Sigmoid colon (tissue), 7 donors: ENCODE data around the gene NR2C1. TPM values are rescaled to one million over a fixed set of nuclear protein-coding genes. Genes with fewer than 3 reads are reported as not detected.
A peak's percentile ranks its signal among the peaks of the same experiment; 100 is the strongest.
"Not testable (repeated sequence)": the region's sequence is repeated elsewhere in the genome, so short reads cannot be mapped to it uniquely, and the experiment has no call there.

Source experiments
- DNase-seq: peaks from one replicate; pipeline ENCODE4 v3.0.0-alpha.2; 2019
- H3K27ac ChIP-seq, 4 donors: fragments of 200-600 bp; sonication (generic); one replicate each; pipeline ENCODE4 v1.5.1; 2016 to 2019; ENCODE audit warnings: mild to moderate bottlenecking in 1 of 4
- H3K27me3 ChIP-seq, 3 donors: fragments of 200-600 bp; sonication (generic); one replicate each; pipeline ENCODE4 v1.5.1; 2019; ENCODE audit warnings: mild to moderate bottlenecking in 1 of 3
- H3K36me3 ChIP-seq, 4 donors: fragments of 200-600 bp; sonication (generic); one replicate each; pipeline ENCODE4 v1.5.1; 2016 to 2019
- H3K4me1 ChIP-seq, 4 donors: fragments of 200-600 bp; sonication (generic); one replicate each; pipeline ENCODE4 v1.5.1; 2017 to 2019
- H3K4me3 ChIP-seq, 4 donors: fragments of 200-600 bp; sonication (generic); one replicate each; pipeline ENCODE4 v1.5.1; 2017 to 2019; ENCODE audit warnings: mild to moderate bottlenecking in 2 of 4, moderate library complexity in 1 of 4
- H3K9me3 ChIP-seq, 4 donors: fragments of 200-600 bp in 3 of 4; sonication (generic) in 3 of 4; one replicate each; pipeline versions ENCODE4 v1.5.1 to v1.6.1; 2013 to 2019
- CTCF ChIP-seq, 4 experiments: fragments of 450-650 bp in 3 of 4; fragments of 200-600 bp in 1 of 4; IDR thresholded peaks; one replicate each; pipeline ENCODE4 v1.5.1; 2016 to 2019; ENCODE audit warnings: antibody characterized with exemption in 4 of 4, mild to moderate bottlenecking in 3 of 4, moderate library complexity in 2 of 4
- EP300 ChIP-seq, 4 donors: sonication (generic); formaldehyde crosslinking; IDR thresholded peaks; one replicate each; pipeline ENCODE4 v1.6.1; 2017; ENCODE audit warnings: antibody characterized with exemption in 4 of 4
- POLR2A ChIP-seq, 2 donors: fragments of 450-650 bp; IDR thresholded peaks; one replicate each; pipeline ENCODE4 v1.6.1; 2016; ENCODE audit warnings: antibody characterized with exemption in 2 of 2, mild to moderate bottlenecking in 2 of 2, moderate library complexity in 2 of 2
- POLR2AphosphoS5 ChIP-seq, 4 donors: sonication (generic); formaldehyde crosslinking; IDR thresholded peaks; one replicate each; pipeline ENCODE4 v1.6.1; 2017; ENCODE audit warnings: antibody characterized with exemption in 4 of 4
- WGBS, 2 donors: extraction: QIAGEN DNeasy Blood & Tissue Kit; methylation state at CpG; one replicate each; pipeline ENCODE4 v1.1.7; 2013; 5-methylcytosine and 5-hydroxymethylcytosine counted together
- intact Hi-C: fragments of 100-400 bp; cut with DNase I; formaldehyde crosslinking; loops from one replicate; pipeline ENCODE4 v1.15.1; 2023
- polyA plus RNA-seq, 3 donors: library from polyadenylated mRNA; stranded (reverse); fragments of 200-250 nt; gene quantifications; one replicate each; pipeline ENCODE4 v1.2.3, GENCODE V29; 2013
- total RNA-seq, 4 donors: library from RNA; depleted of rRNA; stranded (reverse); fragments of >200 nt; gene quantifications; one replicate each; pipeline ENCODE4 v1.1.0, GENCODE V29; 2016
- donor health status: healthy with polysubstance abuse.
- donor health status: Bipolar disorder and iron deficiency.
- donor health status: healthy.

Gene NR2C1
- total and polyA plus RNA-seq, 7 donors = 7.8 to 78.1 (median 28.8) TPM

GRCh38 chr12:95099270-95099790, 25.9 kb upstream of the NR2C1 start:
- no peak overlapping the region for H3K27ac ChIP-seq
- no peaks in the 10 kb centered on the region for H3K9me3 ChIP-seq
- intact Hi-C loops = no loop called here
- H3K4me3 ChIP-seq = no peak overlapping the region
- DNase-seq = no peak
- TF ChIP-seq POLR2A (IDR thresholded peaks at IDR 0.05) (no peak), CTCF (IDR thresholded peaks at IDR 0.05) (no peak), EP300 (IDR thresholded peaks at IDR 0.05) (no peak), POLR2AphosphoS5 (IDR thresholded peaks at IDR 0.05) (no peak)
- peaks cover 0 to 36% (median 3%) of the 10 kb centered on the region in 4 donors for H3K36me3 ChIP-seq
- WGBS, 2 donors = 98 to 100% methylated on average over 4 of the region's 4 CpGs
- H3K27me3 ChIP-seq = no peaks in the 10 kb centered on the region
- H3K4me1 ChIP-seq = peaks cover 0 to 24% (median 15%) of the 10 kb centered on the region in 4 donors

- no peaks in the 10 kb centered on the region for H3K27me3 ChIP-seq
- 19 to 50% methylated on average over 3 of the region's 3 CpGs for WGBS, 2 donors
- no peak for TF ChIP-seq CTCF (IDR thresholded peaks at IDR 0.05)
- peak in 1 of 4 donors; percentile 10 for TF ChIP-seq EP300 (IDR thresholded peaks at IDR 0.05)
- no peak for TF ChIP-seq POLR2A (IDR thresholded peaks at IDR 0.05)
- peak in 3 of 4 donors; percentile 67 to 83 (median 81) for TF ChIP-seq POLR2AphosphoS5 (IDR thresholded peaks at IDR 0.05)
- H3K27ac ChIP-seq = peak overlapping the region in 3 of 4 donors; percentile 62
- peaks cover 0 to 24% (median 15%) of the 10 kb centered on the region in 4 donors for H3K4me1 ChIP-seq
- intact Hi-C loops = no loop called here
- no peaks in the 10 kb centered on the region for H3K9me3 ChIP-seq
- H3K4me3 ChIP-seq = no peak overlapping the region
- no peak for DNase-seq
- H3K36me3 ChIP-seq = peaks cover 0 to 40% (median 10%) of the 10 kb centered on the region in 4 donors
Observed at GRCh38 chr12:95096852-95097251, 23.4 kb upstream of the NR2C1 start.

- WGBS, 2 donors = 66 to 76% methylated on average over 2 of the region's 2 CpGs
- peaks cover 0 to 24% (median 15%) of the 10 kb centered on the region in 4 donors for H3K4me1 ChIP-seq
- no peaks in the 10 kb centered on the region for H3K9me3 ChIP-seq
- H3K27ac ChIP-seq = peak overlapping the region in 3 of 4 donors; percentile 62
- intact Hi-C loops = no loop called here
- no peaks in the 10 kb centered on the region for H3K27me3 ChIP-seq
- peaks cover 0 to 44% (median 14%) of the 10 kb centered on the region in 4 donors for H3K36me3 ChIP-seq
- no peak overlapping the region for H3K4me3 ChIP-seq
- DNase-seq = no peak
- TF ChIP-seq POLR2A (IDR thresholded peaks at IDR 0.05) (no peak), CTCF (IDR thresholded peaks at IDR 0.05) (no peak), POLR2AphosphoS5 (IDR thresholded peaks at IDR 0.05) (no peak), EP300 (IDR thresholded peaks at IDR 0.05) (no peak)
Observed at GRCh38 chr12:95096378-95096777, 23.0 kb upstream of the NR2C1 start.

GRCh38 chr12:95095866-95096265, 22.4 kb upstream of the NR2C1 start:
- peaks cover 0 to 24% (median 15%) of the 10 kb centered on the region in 4 donors for H3K4me1 ChIP-seq
- H3K27me3 ChIP-seq = not testable (repeated sequence)

GRCh38 chr12:95089462-95089861, 16.0 kb upstream of the NR2C1 start:
- no peak overlapping the region for H3K4me3 ChIP-seq
- intact Hi-C loops = no loop called here
- no peak overlapping the region for H3K27ac ChIP-seq
- no peak for TF ChIP-seq POLR2AphosphoS5 (IDR thresholded peaks at IDR 0.05)
- no peak for TF ChIP-seq EP300 (IDR thresholded peaks at IDR 0.05)
- no peak for TF ChIP-seq POLR2A (IDR thresholded peaks at IDR 0.05)
- no peak for TF ChIP-seq CTCF (IDR thresholded peaks at IDR 0.05)
- DNase-seq = no peak
- H3K27me3 ChIP-seq = no peaks in the 10 kb centered on the region
- WGBS, 2 donors = 82 to 91% methylated on average over 1 of the region's 1 CpG
- H3K4me1 ChIP-seq = peaks cover 0 to 5% (median 3%) of the 10 kb centered on the region in 4 donors
- peaks cover 0 to 59% (median 16%) of the 10 kb centered on the region in 4 donors for H3K36me3 ChIP-seq
- H3K9me3 ChIP-seq = no peaks in the 10 kb centered on the region

More at GRCh38 chr12:95095866-95096265, 22.4 kb upstream of the NR2C1 start:
- WGBS, 2 donors = 90 to 94% methylated on average over 2 of the region's 2 CpGs
- Histone ChIP-seq H3K36me3 (peaks cover 0 to 46% (median 15%) of the 10 kb centered on the region in 4 donors), H3K27ac (peak overlapping the region in 2 of 4 donors; percentile 62)
- H3K4me3 ChIP-seq, DNase-seq, H3K9me3 ChIP-seq, intact Hi-C loops: not testable (repeated sequence)
